H54 (cell line): ENCODE data around the gene PEAR1.

ENCODE experiments used
- DNase-seq: peaks from one replicate; pipeline ENCODE4 v3.0.0; 2011; ENCODE audit warnings: low spot score, mixed read lengths; ENCODE audit not compliant: insufficient read length
- FAIRE-seq: peaks from 3 replicates; lab custom pipeline; 2011; peaks lifted over from hg19 to GRCh38; lab: Jason Lieb, UNC
- POLR2A ChIP-seq: IDR thresholded peaks from 2 replicates; pipeline ENCODE4 v1.6.1; 2011; ENCODE audit warnings: low read depth, mild to moderate bottlenecking, low read length

The PEAR1 gene

DNA sequence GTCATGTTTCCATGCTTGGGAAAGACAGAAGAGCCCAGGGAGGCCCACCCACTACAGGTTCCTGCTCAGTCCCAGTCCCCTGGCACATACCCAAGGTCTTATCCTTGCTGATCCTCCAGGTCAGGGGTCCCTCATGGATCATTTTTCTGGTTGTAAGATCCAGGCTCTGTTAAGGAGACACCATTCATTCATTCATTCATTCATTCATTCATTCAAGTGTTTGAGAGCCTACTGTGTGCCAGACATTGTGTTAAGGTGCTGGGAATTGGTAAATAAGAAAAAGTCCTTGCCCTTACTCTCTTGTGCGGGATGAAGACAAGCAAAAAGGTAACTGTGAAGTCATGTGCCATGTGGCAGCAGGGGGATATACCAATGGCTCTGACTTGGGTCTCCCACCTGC, 50.8 kb downstream of the PEAR1 start:
- no peak for FAIRE-seq
- no peak for TF ChIP-seq POLR2A
- DNase-seq, result no peak

GRCh38 chr1:156944848-156945247, 51.3 kb downstream of the PEAR1 start:
- no peak for TF ChIP-seq POLR2A
- no peak for DNase-seq
- FAIRE-seq, result no peak

DNA sequence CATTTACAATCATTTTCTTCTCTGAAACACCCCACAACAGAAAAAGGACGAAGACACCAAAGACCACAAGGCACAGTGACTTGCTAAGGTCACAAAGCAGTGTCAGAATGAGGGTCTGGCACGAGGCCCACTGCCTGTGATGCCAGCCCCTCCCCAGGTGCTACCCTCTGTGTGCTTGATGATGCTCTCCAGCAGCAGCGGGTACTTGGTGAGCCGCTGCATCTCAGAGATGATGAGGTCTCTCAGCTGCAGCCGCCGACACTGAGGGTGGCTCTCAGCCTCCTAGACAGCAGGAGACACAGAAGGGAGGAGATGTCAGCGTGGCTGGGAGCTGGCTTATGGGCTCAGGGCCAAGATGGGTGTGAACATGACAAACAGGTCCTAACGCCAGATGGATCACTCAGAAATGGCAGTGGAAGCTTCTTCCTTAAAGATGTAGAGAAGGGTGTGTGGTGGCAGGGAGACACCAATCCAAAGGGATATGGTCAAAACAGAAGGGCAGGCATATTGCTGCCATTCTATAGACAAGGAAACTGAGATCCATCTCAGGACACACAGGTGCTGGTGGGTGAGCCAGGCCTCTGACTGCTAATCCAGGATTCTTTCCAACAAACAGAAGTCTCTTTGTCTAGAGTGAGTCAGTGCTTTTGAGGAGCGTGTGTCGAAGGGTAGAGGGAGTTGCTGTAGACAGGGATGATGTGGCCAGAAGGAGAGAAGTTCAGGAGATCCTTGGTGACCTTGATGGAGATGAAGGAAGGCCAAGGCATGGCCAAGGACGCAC, 52.6 kb downstream of the PEAR1 start:
- FAIRE-seq, result no peak
- no peak for DNase-seq
- TF ChIP-seq POLR2A, result no peak

GRCh38 chr1:156947127-156947526, 53.6 kb downstream of the PEAR1 start:
- no peak for TF ChIP-seq POLR2A
- FAIRE-seq (no peak), DNase-seq (no peak)

DNA sequence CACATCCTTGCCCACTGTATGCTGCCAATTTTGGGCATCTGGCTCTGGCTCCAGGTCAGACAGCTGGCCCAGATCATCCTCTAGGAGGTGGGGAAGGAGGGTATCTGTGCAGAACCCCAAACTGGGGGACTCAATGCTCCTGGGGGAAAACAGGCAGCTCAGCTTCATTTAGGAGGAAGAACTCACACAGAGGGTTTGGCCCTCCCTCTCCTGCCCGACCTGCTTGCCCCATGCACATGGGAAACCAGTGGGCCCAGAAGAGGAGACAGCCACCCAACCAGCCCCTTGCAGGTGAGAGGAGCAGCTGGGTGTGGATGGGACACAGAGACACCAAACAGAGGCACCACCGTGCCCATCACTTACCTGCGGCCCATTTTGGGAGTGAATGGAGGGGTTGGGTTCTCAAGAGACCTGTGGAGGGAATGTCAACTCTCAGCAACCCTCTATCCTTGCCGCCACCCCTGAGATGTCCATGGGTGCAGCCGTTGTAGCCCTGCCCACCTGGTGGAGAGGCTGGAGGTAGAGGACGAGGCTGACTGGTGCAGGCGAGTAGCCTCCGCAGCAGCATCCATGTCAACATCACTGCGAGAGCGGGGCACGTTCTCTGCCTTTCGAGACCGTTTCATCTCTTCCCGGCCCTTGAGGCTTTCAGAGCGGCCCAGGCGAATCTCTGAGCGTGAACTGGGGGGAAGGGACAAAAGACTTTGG, 54.5 kb downstream of the PEAR1 start:
- FAIRE-seq, result no peak
- DNase-seq, result no peak
- TF ChIP-seq POLR2A, result no peak

DNA sequence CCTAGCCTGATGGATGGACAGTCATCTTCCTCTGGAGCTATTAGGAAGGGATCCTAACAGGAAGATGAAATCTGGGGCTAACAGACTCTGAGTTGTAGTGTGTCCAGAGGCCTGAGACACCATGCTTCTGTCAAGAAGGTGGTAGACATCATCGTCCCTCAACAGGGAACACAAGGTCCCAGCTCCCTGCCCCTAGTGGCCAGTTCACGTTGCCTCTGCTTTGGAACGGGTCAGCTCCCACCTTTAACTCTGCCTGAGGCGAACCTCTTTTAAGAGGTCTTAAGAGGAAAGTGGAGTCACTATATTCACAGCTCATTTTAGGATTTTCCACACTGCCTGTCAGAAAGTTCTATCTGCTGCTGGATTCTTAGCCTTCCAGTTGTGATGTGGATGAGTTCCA, 55.2 kb downstream of the PEAR1 start:
- TF ChIP-seq POLR2A, result no peak
- FAIRE-seq (no peak), DNase-seq (no peak)

DNA sequence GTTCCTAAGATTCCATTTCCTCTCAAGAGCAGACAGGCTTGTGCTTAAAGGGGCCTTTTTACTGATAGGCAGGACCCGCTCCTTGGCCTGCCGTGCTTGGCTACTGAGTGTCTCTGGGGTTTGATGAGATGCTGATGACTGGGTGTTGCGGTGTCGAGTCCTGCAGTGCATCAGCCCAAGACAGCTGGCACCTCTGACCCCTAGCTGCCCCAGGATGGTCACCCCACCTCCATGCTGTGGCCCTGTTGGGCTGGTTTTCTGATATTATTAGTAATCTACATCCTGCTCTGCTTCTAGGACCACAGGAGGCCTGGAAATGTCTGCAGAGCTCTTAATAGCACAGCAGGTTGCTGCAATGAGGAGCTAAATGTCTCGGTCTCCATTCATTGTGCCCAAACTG, 55.6 kb downstream of the PEAR1 start:
- FAIRE-seq, result no peak

GRCh38 chr1:156951371-156951770, 57.9 kb downstream of the PEAR1 start:
- FAIRE-seq, result no peak
- no peak for TF ChIP-seq POLR2A
- no peak for DNase-seq

More for the DNA sequence above, 55.6 kb downstream of the PEAR1 start:
- no peak for DNase-seq
- no peak for TF ChIP-seq POLR2A

DNA sequence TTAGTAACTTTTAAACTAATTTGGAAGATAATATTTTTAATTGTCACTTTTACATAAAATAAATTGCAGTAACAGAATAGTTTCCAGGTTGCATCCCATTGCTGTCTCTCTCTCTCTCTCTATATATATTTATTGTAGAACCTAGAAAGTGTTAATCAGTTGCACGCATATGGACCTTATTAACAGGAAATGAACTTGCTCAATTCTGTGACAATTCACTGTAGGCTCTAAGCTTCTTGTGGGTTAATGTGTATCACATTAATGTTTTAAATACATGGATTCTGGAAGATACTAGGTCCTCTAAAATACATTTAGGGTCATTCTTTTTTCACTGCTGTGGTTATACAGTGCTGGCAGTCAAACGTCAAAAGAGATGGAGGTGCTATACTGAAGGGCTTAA, 60.1 kb downstream of the PEAR1 start:
- DNase-seq (no peak), FAIRE-seq (no peak)
- TF ChIP-seq POLR2A, result no peak

DNA sequence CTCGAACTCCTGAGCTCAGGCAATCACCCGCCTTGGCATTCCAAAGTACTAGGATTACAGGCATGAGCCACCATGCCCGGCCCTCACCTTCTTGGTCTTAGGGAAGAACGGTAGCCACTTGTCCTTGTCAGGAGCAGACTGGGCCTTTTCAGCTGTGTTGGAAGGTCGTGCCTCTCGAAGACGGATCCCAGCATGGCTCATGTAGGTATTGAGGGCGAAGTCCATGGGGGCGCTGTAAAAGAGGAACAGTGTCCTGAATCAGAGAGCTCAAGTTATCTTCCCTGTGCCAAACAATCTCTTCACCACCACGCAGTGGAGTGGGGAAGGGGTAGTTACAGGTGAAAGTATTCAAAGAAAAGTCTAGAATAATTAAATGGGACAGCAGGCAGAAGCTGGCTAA, 62.8 kb downstream of the PEAR1 start:
- DNase-seq, result no peak
- TF ChIP-seq POLR2A, result no peak
- FAIRE-seq, result no peak

DNA sequence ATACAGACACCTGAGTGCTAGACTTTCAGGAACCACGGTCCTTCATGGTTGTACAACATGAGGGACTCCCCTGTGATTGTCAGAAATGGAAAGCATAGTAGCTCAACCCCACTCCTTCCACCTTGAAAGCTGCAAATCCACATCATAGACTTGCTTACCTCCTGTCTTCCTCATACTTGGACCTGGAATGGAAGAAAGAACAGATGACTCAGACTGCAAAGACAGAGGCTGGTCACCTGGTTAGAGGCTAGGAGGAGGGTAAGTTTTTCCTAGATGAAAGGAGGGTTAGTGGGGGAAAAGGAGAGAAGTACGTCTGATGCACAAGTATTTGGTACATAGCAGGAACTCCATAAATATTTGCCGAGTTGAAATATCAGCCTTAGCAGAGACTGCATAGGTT, 64.1 kb downstream of the PEAR1 start:
- FAIRE-seq, result no peak

GRCh38 chr1:156958247-156958714, 64.8 kb downstream of the PEAR1 start:
- no peak for FAIRE-seq
- no peak for TF ChIP-seq POLR2A

More for the DNA sequence above, 64.1 kb downstream of the PEAR1 start:
- TF ChIP-seq POLR2A, result no peak
- DNase-seq, result no peak

GRCh38 chr1:156959414-156959813, 65.9 kb downstream of the PEAR1 start:
- TF ChIP-seq POLR2A, result no peak
- DNase-seq, result no peak
- no peak for FAIRE-seq

More at GRCh38 chr1:156958247-156958714, 64.8 kb downstream of the PEAR1 start:
- peak; percentile 44 for DNase-seq

DNA sequence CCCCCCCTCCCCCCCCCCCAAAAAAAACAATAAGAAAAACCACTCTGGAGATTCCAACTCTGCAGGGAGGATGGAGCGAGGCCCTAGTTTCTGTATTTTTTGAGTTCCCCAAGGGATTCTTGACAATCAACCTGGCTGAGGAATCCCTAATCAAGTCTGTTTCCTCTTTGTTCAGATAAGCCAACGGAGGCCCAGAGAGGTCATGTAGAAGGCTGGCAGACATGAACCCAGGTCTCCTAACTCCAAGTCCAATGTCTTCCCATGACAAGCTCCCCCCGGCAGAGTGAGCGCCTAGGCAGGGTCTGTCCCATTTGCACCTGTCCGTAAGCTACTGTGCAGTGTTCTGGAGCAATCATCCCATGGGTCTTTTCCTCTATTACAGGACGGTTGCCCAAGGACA, 66.4 kb downstream of the PEAR1 start:
- DNase-seq (no peak), FAIRE-seq (no peak)
- TF ChIP-seq POLR2A, result no peak
